OCI-LY1 (cell line): ENCODE measurements around the gene SACM1L.

Source experiments
- CTCF ChIP-seq: fragments of 200-600 bp; sonication (generic), shearing (Covaris generic); IDR thresholded peaks from 2 replicates; pipeline ENCODE4 v1.5.1; 2017; ENCODE audit warnings: mild to moderate bottlenecking, antibody characterized with exemption, low read length, moderate library complexity, mixed read lengths
- EZH2 ChIP-seq: fragments of 200-600 bp; sonication (generic), shearing (Covaris generic); IDR thresholded peaks from 2 replicates; pipeline ENCODE4 v1.8.0; 2017; ENCODE audit warnings: borderline replicate concordance, mixed run types, mild to moderate bottlenecking, antibody characterized with exemption, low read length, moderate library complexity, mixed read lengths

GRCh38 chr3:45686850-45687249 is 2.3 kb upstream of the SACM1L start:
- TF ChIP-seq CTCF (no peak), EZH2 (no peak)
